ENCODE results near the gene ADTRP.

GRCh38 chr6:11769244-11769643 lies 9.4 kb downstream of the ADTRP start:
- TF ChIP-seq CTCF (IDR thresholded peaks at IDR 0.05; ENCODE audit: insufficient read depth, low read depth, low read length), result no peak
- TF ChIP-seq EZH2 (IDR thresholded peaks at IDR 0.05; ENCODE audit: insufficient read depth, low read length), result no peak

Measured in astrocyte (in vitro differentiated cells and primary cell).